GM08714 (cell line): ENCODE data around the gene CHPF2.

Experiments used
- H3K4me3 ChIP-seq: fragments of 200-500 bp; sonication (Bioruptor generic); 2 replicates; pipeline ENCODE4 v1.5.1; 2014; ENCODE audit warnings: mild to moderate bottlenecking, low read length, inconsistent platforms
- ZNF274 ChIP-seq: IDR thresholded peaks from 2 replicates; pipeline ENCODE4 v1.6.1; 2012; ENCODE audit warnings: mild to moderate bottlenecking, low read depth, low read length

Gene CHPF2

DNA sequence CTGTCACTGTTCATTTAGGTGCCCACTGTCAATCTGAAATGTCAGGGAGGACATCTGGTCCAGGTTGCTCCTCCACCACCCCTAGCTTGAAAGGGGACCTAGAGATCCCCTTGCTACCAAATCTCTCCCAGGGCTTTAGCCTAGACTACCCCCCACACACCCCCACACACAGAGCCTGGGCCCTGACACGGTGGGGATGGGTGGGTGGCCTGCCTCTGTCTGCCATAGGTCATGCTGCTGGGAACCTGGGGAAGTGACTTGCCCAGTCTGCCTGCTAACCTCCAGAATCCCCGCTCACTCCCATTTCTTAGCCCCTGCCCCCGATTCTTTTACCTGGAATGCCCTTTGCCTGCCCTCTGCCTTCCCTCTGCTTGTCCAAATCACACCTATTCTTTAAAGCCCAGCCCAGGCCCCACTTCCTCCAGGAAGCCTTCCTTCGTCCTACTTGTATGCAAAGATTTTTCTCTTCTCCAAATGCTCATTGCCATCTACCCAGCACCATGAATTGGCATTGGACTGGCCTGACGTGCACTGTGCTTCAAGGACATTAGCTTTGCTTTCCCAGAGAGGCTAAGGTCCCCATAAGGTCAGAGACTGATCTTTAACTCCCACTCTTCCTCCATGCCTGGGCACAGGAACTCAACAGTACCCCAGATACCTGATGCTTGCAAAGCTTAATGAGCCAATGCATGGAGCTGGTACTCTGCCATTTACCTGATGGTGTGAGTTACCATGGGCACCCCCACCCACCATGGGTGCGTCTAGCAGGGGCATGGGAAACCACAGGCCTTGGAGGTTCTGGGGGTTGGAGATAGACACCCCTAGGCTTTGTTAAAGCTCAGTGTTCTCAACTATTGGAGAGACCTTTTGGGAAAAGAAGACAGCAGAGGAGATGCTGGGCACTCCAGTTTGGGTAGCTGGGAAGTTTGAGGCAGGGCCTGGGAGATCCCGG, 18.2 kb downstream of the CHPF2 start:
- no peak overlapping the region for H3K4me3 ChIP-seq
- TF ChIP-seq ZNF274 = no peak

DNA sequence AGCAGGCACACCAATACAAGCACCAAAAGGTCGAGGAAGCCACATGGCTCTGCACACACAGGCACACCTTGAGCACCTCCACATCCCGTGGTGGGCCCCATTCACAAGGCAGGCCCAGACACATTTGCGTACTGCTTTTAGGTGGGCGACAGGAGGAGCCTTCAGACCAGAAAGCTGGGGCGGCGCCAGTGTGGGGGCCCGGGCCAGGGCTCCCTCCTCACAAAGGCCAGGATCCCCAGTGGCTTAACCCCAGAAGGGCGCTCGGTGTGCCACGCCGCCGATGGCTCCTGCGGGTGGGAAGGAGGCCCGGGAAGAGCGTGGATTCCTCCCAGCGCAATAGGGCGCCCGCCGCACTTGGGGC, 19.0 kb downstream of the CHPF2 start:
- TF ChIP-seq ZNF274 = no peak
- H3K4me3 ChIP-seq = no peak overlapping the region

DNA sequence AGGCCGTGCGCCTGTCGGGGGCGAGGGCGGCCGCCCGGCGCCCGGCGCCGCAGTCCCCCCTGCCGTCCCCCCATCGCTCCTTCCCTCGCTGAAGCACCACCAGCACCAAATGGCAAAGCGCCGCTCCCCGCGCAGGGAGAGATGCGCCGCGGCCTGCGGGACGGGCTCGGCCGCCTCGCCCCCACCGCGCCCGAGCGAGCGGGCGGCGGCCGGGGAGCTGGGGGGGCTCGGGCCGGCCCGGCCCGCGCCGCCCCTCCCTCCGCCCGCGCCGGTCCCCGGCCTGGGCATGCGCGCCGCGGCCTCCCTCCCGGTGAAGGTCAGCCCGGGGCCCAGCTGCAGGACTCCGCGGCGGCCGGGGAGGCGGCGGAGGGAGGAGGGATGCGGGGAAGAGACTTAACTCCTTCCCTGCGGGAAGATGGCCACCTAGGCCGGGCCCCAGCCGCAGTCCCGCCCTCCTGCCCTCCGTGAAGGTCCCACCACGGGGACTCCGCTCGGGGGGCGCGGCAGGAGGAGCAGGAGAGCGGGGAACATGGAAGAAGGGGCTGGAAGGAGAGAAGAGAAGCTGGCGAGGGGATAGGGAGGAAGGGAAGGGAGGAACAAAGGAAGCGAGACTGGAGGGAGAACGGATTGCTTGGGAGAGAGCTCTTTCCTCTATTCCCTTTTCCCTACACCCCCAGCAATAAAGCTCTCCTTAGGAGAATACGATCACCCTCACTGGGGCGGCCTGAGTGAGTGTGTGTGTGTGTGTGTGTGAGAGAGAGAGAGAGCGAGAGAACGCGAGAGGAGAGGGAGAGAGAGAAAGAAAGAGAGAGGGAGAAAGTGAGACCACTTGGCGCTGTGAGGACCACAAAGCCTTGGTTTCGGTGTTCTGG, 19.6 kb downstream of the CHPF2 start:
- no peak overlapping the region for H3K4me3 ChIP-seq
- TF ChIP-seq ZNF274 = no peak

DNA sequence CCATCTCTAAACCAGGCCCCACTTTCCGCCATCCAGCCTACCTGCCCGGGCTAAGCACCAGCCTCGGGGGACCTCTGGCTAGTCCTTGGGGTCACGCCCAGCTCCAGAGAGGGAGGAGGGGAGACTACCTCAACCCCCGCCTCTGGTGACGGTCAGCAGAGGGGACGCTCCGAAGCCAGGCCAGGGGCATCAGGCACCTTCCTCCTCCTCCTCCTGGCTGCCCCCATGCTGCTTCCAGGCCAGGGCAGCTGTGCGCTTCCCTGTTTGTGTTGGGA, 20.2 kb downstream of the CHPF2 start:
- no peak for TF ChIP-seq ZNF274

DNA sequence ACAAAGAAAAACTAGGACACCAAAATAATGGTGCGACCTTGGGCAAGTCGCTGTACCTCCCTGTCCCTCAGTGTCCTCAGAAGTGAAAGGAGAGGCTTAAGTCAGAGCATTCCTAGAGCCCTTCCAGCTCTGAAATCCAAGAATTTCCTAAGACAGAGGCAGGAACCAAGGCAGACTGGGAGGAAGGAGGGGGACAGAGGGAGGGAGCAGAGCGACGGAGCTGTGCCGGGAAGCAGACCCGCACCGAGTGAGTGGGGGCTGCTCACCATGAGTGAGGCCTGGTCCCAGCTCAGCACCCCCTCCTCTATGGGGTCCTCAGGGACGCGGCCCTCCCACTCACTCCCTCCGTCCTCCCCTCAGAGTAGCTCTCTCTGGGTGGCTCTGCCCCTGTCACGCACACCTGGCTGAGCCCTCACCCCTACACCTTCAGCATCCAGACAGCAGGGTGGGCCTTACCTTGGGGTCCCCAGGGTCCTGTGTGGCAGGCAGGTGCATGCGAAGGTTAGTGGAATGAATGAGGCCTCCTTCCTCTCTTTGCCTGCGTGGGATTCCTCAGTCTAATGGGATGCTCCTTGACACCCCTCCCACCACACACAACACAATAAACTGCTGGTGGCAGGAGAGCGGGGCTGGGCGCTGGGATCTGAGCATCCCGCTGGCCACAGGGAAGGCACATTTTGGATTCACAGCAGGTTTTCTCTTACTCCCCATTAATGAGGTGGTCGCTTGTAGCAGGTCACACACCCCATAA, 20.9 kb downstream of the CHPF2 start:
- TF ChIP-seq ZNF274 = no peak
- H3K4me3 ChIP-seq = no peak overlapping the region

More for the DNA sequence above, 20.2 kb downstream of the CHPF2 start:
- no peak overlapping the region for H3K4me3 ChIP-seq

DNA sequence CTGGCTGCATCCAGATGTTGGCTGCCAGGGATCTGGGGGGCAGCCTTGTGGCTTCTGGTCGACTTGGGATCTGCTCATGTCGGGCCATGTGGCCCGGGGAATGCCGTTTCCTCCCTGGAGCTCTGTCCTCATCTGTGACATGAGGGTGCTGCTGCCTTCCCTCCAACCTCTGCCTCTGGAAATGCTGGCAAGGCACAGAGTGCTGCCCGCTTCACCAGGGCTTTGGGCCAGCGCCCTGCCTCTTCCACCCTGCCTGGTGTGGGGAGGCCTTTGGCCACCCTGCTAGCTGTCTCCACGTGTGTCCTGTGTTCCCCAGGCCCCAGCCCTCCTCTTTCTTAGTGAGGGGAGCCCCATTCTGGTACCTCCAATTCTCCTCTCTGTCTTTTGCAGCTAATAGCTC, 22.0 kb downstream of the CHPF2 start:
- no peak overlapping the region for H3K4me3 ChIP-seq
- no peak for TF ChIP-seq ZNF274

DNA sequence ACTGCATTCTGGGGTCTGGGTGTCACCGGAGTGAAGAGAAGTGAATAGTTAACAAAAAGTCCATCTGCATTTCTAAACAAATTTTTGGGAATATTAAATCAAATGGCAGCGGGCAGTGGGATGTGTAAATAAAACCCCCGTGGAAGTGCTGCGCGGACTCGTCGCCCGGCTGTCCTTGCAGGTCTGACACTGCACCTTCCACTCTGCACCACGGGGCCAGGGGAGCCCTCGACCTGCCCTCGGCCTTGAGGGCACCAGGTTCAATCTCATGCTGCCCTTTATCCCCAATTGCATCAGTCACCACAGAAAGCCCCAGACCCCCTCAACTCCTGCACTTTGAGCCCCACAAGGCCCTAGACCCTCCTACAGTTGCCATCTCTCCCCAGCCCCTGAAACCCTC, 22.6 kb downstream of the CHPF2 start:
- TF ChIP-seq ZNF274 = no peak
- no peak overlapping the region for H3K4me3 ChIP-seq

DNA sequence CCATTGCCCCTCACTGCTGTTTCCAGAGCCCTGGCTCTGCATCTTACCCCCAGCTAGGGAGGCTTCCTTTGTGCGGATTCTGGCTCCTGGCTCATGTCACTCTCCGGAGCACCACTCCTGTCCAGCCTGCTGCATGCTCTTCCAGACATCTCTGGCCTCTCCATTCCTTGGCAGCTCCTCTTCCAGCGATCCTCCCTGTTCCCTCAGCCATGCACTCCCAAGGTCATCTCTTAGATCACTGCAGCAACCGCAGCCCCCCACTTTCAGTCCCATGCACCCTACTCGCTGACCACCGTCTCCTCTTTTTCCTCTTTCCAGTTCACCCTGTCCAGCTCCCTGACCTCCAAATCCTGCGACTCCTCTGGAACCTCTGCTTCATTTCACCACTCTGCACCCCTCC, 23.1 kb downstream of the CHPF2 start:
- no peak overlapping the region for H3K4me3 ChIP-seq
- no peak for TF ChIP-seq ZNF274

DNA sequence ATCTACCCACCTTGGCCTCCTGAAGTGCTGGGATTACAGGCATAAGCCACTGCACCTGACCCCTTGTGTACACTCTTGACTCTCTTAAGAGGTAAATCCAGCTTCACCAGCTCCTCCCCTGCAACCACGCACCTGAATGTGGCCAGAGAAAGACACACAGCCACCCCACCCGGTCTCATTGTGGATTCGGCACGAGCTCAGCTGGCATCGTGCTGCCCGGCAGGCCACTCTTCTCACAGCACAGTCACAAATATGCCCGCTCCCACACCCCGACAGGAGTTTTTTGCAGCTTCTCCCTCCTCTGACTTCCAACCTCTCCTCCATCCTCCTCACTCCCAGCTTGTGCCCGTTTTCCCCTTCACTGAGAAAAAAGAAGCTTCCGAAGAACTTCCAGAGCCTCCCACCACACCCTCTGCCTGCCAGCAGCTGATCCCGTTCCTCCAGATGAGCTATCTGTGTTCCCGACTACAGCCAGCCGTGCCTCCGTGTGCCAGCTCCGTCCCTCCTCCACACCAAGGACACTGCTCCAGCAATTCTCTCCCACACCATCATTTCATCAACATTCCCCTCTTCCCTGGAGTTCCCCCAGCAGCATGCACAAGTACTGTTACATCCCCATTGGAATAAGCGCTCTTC, 24.2 kb downstream of the CHPF2 start:
- no peak for TF ChIP-seq ZNF274
- no peak overlapping the region for H3K4me3 ChIP-seq

DNA sequence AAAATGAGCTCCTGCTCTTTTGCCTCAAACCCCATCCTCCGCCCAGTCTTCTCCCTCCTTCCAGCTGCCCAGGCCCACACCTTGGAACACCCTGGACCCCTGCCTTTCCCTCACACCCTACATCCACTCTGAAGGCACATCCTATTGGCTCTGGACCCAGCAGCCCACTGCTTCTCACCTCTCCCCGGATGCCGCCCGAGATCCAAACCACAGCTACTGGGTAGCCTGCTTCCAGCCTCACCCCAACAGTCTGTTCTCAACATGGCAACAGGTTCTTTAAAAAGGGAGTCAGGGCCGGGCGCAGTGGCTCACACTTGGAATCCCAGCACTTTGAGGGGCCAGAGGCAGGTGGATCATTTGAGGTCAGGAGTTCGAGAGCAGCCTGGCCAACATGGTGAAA, 25.7 kb downstream of the CHPF2 start:
- TF ChIP-seq ZNF274 = no peak
- no peak overlapping the region for H3K4me3 ChIP-seq

DNA sequence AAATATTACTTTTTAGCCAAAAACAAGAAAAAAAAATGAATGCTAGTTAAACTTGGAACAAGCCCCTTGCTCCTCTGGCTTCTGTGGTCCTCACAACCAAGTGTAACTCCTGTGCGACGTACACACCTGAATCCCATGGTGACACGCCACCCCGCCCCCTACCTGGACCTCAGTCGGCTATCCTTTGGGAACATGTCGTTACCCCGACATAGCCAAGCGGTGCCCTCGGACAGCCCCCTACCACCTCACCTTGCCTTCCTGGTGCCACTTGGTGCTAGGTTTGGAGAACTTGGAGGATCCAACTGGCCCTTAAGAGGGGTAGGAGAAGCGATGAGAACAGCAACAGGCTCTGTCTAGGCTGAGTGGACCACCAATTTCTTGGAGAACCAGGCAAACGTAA, 28.2 kb downstream of the CHPF2 start:
- no peak overlapping the region for H3K4me3 ChIP-seq
- TF ChIP-seq ZNF274 = no peak

DNA sequence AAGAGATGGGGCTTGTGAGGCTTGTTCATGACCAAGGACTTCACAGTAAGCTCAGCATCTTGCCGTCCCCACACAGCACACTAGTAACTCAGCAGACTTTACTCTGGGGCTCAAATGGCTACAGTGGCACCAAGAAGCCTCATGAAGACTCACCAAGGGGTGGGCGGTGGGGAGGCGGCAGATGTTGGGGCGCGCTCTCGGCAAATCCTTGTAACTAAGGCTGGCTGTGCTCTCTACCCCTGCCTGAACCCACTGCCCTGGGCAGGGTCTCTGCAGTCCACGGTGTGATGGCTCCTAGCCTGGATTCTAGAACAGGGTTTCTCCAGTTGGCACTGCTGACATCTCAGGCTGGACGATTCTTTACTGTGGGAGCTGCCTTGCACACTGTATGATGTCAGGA, 28.6 kb downstream of the CHPF2 start:
- H3K4me3 ChIP-seq = no peak overlapping the region
- no peak for TF ChIP-seq ZNF274

DNA sequence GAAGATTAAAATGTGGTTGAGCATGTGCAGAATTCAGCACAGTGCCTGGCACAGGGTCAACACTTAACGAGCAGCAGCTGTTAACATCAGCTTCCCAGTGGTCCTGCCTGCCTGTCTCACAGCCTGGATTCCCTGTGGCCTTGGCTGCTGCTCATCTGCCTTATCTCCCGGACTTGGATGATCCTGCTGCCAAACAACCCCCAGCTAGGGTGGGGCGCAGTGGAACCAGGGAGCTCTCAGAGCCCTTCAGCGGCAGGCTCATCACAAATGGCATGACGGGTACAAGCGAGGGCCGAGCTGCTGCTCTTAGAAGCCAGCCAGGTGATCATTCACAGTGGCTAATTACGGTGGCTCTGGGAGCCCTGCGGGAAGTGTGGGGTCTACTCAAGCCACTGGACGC, 29.2 kb downstream of the CHPF2 start:
- no peak overlapping the region for H3K4me3 ChIP-seq
- TF ChIP-seq ZNF274 = no peak

DNA sequence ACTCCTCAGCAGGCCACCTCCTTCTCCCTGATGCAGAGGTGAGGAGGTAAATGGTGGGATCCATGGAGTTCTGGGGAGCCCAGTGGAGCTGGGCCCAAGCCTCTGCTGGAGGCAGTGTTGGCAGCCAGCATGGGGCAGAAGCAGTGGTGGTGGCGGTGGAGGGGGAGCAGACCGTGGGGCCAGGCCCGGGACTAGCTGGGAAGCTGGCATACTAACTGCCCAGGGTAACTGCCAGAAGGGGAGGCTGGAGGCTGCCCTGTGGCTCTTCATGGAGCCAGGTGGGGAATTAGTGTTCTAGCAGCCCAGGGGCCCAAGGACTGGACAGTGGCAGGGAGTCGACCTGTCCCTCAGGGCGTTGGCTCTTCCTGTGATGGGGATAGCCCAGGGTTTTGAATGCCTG, 32.3 kb downstream of the CHPF2 start:
- no peak overlapping the region for H3K4me3 ChIP-seq
- TF ChIP-seq ZNF274 = no peak
